Stomach (tissue), 9 donors: ENCODE results near the gene PDE6A. TPM values are rescaled to one million over a fixed set of nuclear protein-coding genes. Genes with fewer than 3 reads are reported as not detected.

Experiments
- DNase-seq, 2 donors: peaks; one replicate each; pipeline versions ENCODE4 v3.0.0 to v3.0.0-alpha.2; 2013 to 2019
- H3K27ac ChIP-seq, 5 donors: fragments of 200-600 bp in 4 of 5; sonication (generic) in 4 of 5; one replicate each; pipeline ENCODE4 v1.5.1; 2013 to 2019; ENCODE audit warnings: mild to moderate bottlenecking in 1 of 5, moderate library complexity in 1 of 5
- H3K27me3 ChIP-seq, 3 donors: fragments of 200-600 bp; sonication (generic); one replicate each; pipeline ENCODE4 v1.5.1; 2017 to 2019; ENCODE audit warnings: mixed run types in 1 of 3
- H3K36me3 ChIP-seq, 4 donors: fragments of 200-600 bp; sonication (generic); 1 replicate in 3 of 4; 2 replicates in 1 of 4; pipeline ENCODE4 v1.5.1; 2016 to 2019
- H3K4me1 ChIP-seq, 4 donors: fragments of 200-600 bp; sonication (generic); one replicate each; pipeline ENCODE4 v1.5.1; 2016 to 2019
- H3K4me3 ChIP-seq, 4 donors: fragments of 200-600 bp; sonication (generic) in 3 of 4; one replicate each; pipeline ENCODE4 v1.5.1; 2016 to 2019; ENCODE audit warnings: mild to moderate bottlenecking in 1 of 4
- H3K9me3 ChIP-seq, 4 donors: fragments of 200-600 bp; sonication (generic); one replicate each; pipeline ENCODE4 v1.5.1; 2016 to 2019
- CTCF ChIP-seq, 7 experiments: fragments of 450-650 bp in 4 of 7; fragments of 200-600 bp in 3 of 7; sonication (generic) in 3 of 7; IDR thresholded peaks; one replicate each; pipeline ENCODE4 v1.5.1; 2016 to 2019; ENCODE audit warnings: antibody characterized with exemption in 7 of 7, control low read depth in 2 of 7, mild to moderate bottlenecking in 1 of 7
- EP300 ChIP-seq: sonication (generic); formaldehyde crosslinking; IDR thresholded peaks from one replicate; pipeline ENCODE4 v1.6.1; 2017; ENCODE audit warnings: antibody characterized with exemption
- POLR2A ChIP-seq, 4 donors: fragments of 450-650 bp; IDR thresholded peaks; one replicate each; pipeline ENCODE4 v1.6.1; 2016; ENCODE audit warnings: antibody characterized with exemption in 4 of 4, control low read depth in 2 of 4, mild to moderate bottlenecking in 1 of 4, moderate library complexity in 1 of 4
- POLR2AphosphoS5 ChIP-seq, 3 donors: sonication (generic); formaldehyde crosslinking; IDR thresholded peaks; one replicate each; pipeline ENCODE4 v1.6.1; 2016; ENCODE audit warnings: antibody characterized with exemption in 3 of 3
- WGBS, 5 donors: extraction: QIAGEN DNeasy Blood & Tissue Kit in 3 of 5; methylation state at CpG; one replicate each; pipeline versions ENCODE4 v1.1.5 to v1.1.7; 2013 to 2018; 5-methylcytosine and 5-hydroxymethylcytosine counted together
- intact Hi-C: fragments of 100-400 bp; cut with DNase I; formaldehyde crosslinking; loops from one replicate; pipeline ENCODE4 v1.15.1; 2023; ENCODE audit warnings: low total_unique reads
- polyA plus RNA-seq, 3 donors: library from polyadenylated mRNA; stranded (reverse); fragments of 200-250 nt; gene quantifications; one replicate each; pipeline ENCODE4 v1.2.3, GENCODE V29; 2013
- small RNA-seq, 4 donors: library from RNA; depleted of rRNA; stranded (forward); fragments of <200 nt; gene quantifications; one replicate each; pipeline ENCODE3, GENCODE V24; 2016
- total RNA-seq, 5 donors: library from RNA; depleted of rRNA; stranded (reverse); fragments of >200 nt; gene quantifications; one replicate each; pipeline versions ENCODE4 v1.1.0 to v1.2.3, GENCODE V29; 2014 to 2016
- donor health status: healthy with polysubstance abuse.
- donor health status: Bipolar disorder and iron deficiency.
- donor health status: healthy.

PDE6A gene
- total and polyA plus RNA-seq, 8 donors, result under 0.01 to 0.80 TPM; not detected in 6

GRCh38 chr5:149808264-149808982, 136.2 kb downstream of the PDE6A start:
- DNase-seq, result no peak
- no peak for TF ChIP-seq CTCF (IDR thresholded peaks at IDR 0.05)
- no peak for TF ChIP-seq EP300
- no peak for TF ChIP-seq POLR2AphosphoS5 (IDR thresholded peaks at IDR 0.05)
- TF ChIP-seq POLR2A (IDR thresholded peaks at IDR 0.05), result no peak
- H3K27me3 ChIP-seq, result no peaks in the 10 kb centered on the region
- WGBS, 5 donors, result 70 to 78% (median 75%) methylated on average over 5 of the region's 5 CpGs
- peaks cover 0 to 4% (median 0%) of the 10 kb centered on the region in 4 donors for H3K36me3 ChIP-seq
- intact Hi-C loops, result no loop called here
- H3K9me3 ChIP-seq, result no peaks in the 10 kb centered on the region
- H3K27ac ChIP-seq, result no peak overlapping the region
- peaks cover 9 to 64% (median 20%) of the 10 kb centered on the region in 4 donors for H3K4me1 ChIP-seq
- H3K4me3 ChIP-seq, result no peak overlapping the region

Small RNAs within 50 kb of the gene (small RNA-seq; reads per million reads assigned to genes)
- gene RF00019, result 0 reads per million in 4 donors

Other genes with a start within 250 kb of the PDE6A start
- gene PPARGC1B, start 214.5 kb downstream of the PDE6A start, total RNA-seq, result 10 to 100 TPM in 3 of 5 donors, 1 to 10 TPM in 2; 4.1 to 59.7 (median 17.1) TPM
- gene PPARGC1B, start 214.5 kb downstream of the PDE6A start, polyA plus RNA-seq, result 1 to 10 TPM; 1.2 to 2.4 (median 1.7) TPM
- 100 to 1,000 TPM in 1 of 5 donors, 10 to 100 TPM in 1, 1 to 10 TPM in 3; 3.6 to 135 (median 8.4) TPM for gene SLC26A2, start 16.0 kb upstream of the PDE6A start, total RNA-seq
- gene SLC26A2, start 16.0 kb upstream of the PDE6A start, polyA plus RNA-seq, result 1 to 10 TPM in 2 of 3 donors, under 1 TPM in 1; 0.81 to 7.4 (median 1.2) TPM
- 1 to 10 TPM in 2 of 5 donors, under 1 TPM in 2, not detected in 1; under 0.01 to 3.3 (median 1.6) TPM for gene TIGD6, start 55.9 kb upstream of the PDE6A start, total RNA-seq
- 1 to 10 TPM; 1.8 to 2.9 (median 2.9) TPM for gene TIGD6, start 55.9 kb upstream of the PDE6A start, polyA plus RNA-seq
- gene HMGXB3, start 55.9 kb upstream of the PDE6A start, total RNA-seq, result 10 to 100 TPM; 17.5 to 90.6 (median 52.0) TPM
- gene HMGXB3, start 55.9 kb upstream of the PDE6A start, polyA plus RNA-seq, result 10 to 100 TPM in 1 of 3 donors, 1 to 10 TPM in 2; 7.9 to 15.3 (median 10.0) TPM
- 100 to 1,000 TPM in 1 of 5 donors, 10 to 100 TPM in 4; 17.8 to 235 (median 34.9) TPM for gene CSF1R, start 141.8 kb upstream of the PDE6A start, total RNA-seq
- 10 to 100 TPM in 1 of 3 donors, 1 to 10 TPM in 2; 3.0 to 10.2 (median 8.5) TPM for gene CSF1R, start 141.8 kb upstream of the PDE6A start, polyA plus RNA-seq
- gene PDGFRB, start 211.1 kb upstream of the PDE6A start, total RNA-seq, result 10 to 100 TPM; 16.5 to 71.2 (median 53.1) TPM
- 1 to 10 TPM; 4.7 to 9.1 (median 6.9) TPM for gene PDGFRB, start 211.1 kb upstream of the PDE6A start, polyA plus RNA-seq
- 100 to 1,000 TPM in 1 of 5 donors, 1 to 10 TPM in 1, not detected in 3; 2.0 to 472 TPM for gene CDX1, start 222.0 kb upstream of the PDE6A start, total RNA-seq
- gene CDX1, start 222.0 kb upstream of the PDE6A start, polyA plus RNA-seq, result under 1 TPM in 1 of 3 donors, not detected in 2; 0.31 TPM
- 10 to 100 TPM in 1 of 5 donors, not detected in 4; 29.3 TPM for gene SLC6A7, start 245.3 kb upstream of the PDE6A start, total RNA-seq
- not detected for gene SLC6A7, start 245.3 kb upstream of the PDE6A start, polyA plus RNA-seq